Measurements from ENCODE around the gene UBQLN3.

The UBQLN3 gene

GRCh38 chr11:5516599-5516998 is 6.8 kb upstream of the UBQLN3 start, which contains the start of gene UBQLNL:
Gene UBQLNL (minus strand): TSS chr11:5516699. CDS start chr11:5516441, 258 bp downstream.
- TF ChIP-seq RAD21 (IDR thresholded peaks at IDR 0.05; ENCODE audit: low read depth) = no peak
- no peak for TF ChIP-seq TEAD4 (IDR thresholded peaks at IDR 0.05)
- TF ChIP-seq YY1 (IDR thresholded peaks at IDR 0.05; ENCODE audit: low read depth) = no peak

GRCh38 chr11:5514841-5515240 is 5.1 kb upstream of the UBQLN3 start:
- TF ChIP-seq REST (IDR thresholded peaks at IDR 0.05; ENCODE audit: low read depth) (no peak), EGR1 (IDR thresholded peaks at IDR 0.05) (no peak), FOXM1 (IDR thresholded peaks at IDR 0.05; ENCODE audit: borderline replicate concordance, low read depth) (no peak), TEAD4 (IDR thresholded peaks at IDR 0.05) (no peak), TCF12 (IDR thresholded peaks at IDR 0.05; ENCODE audit: low read depth) (no peak), TAF1 (IDR thresholded peaks at IDR 0.05; ENCODE audit: low read depth) (no peak), EP300 (IDR thresholded peaks at IDR 0.05; ENCODE audit: borderline replicate concordance) (no peak), CREB1 (IDR thresholded peaks at IDR 0.05; ENCODE audit: low read depth) (no peak), USF1 (IDR thresholded peaks at IDR 0.05) (no peak), RAD21 (IDR thresholded peaks at IDR 0.05; ENCODE audit: low read depth) (no peak), YY1 (IDR thresholded peaks at IDR 0.05; ENCODE audit: low read depth) (no peak), NFIC (IDR thresholded peaks at IDR 0.05) (no peak), CEBPB (IDR thresholded peaks at IDR 0.05) (no peak), ZBTB7A (IDR thresholded peaks at IDR 0.05; ENCODE audit: low read depth) (no peak), MAX (IDR thresholded peaks at IDR 0.05) (no peak)

- TF ChIP-seq TEAD4 (IDR thresholded peaks at IDR 0.05) = no peak
- no peak for TF ChIP-seq REST (IDR thresholded peaks at IDR 0.05; ENCODE audit: low read depth)
- no peak for TF ChIP-seq NFIC (IDR thresholded peaks at IDR 0.05)
- no peak for TF ChIP-seq TCF12 (IDR thresholded peaks at IDR 0.05; ENCODE audit: low read depth)
- TF ChIP-seq RAD21 (IDR thresholded peaks at IDR 0.05; ENCODE audit: low read depth) = no peak
- TF ChIP-seq EP300 (IDR thresholded peaks at IDR 0.05; ENCODE audit: borderline replicate concordance) = no peak
- TF ChIP-seq EGR1 (IDR thresholded peaks at IDR 0.05) = no peak
- TF ChIP-seq TAF1 (IDR thresholded peaks at IDR 0.05; ENCODE audit: low read depth) = no peak
- no peak for TF ChIP-seq YY1 (IDR thresholded peaks at IDR 0.05; ENCODE audit: low read depth)
- TF ChIP-seq ZBTB7A (IDR thresholded peaks at IDR 0.05; ENCODE audit: low read depth) = no peak
- TF ChIP-seq CEBPB (IDR thresholded peaks at IDR 0.05) = no peak
- TF ChIP-seq MAX (IDR thresholded peaks at IDR 0.05) = no peak
- no peak for TF ChIP-seq FOXM1 (IDR thresholded peaks at IDR 0.05; ENCODE audit: borderline replicate concordance, low read depth)
- TF ChIP-seq USF1 (IDR thresholded peaks at IDR 0.05) = no peak
These were observed 1.2 kb downstream of the UBQLN3 start for GRCh38 chr11:5508605-5509004.

- TF ChIP-seq EGR1 (IDR thresholded peaks at IDR 0.05) (no peak), TAF1 (IDR thresholded peaks at IDR 0.05; ENCODE audit: low read depth) (no peak), TCF12 (IDR thresholded peaks at IDR 0.05; ENCODE audit: low read depth) (no peak), FOXM1 (IDR thresholded peaks at IDR 0.05; ENCODE audit: borderline replicate concordance, low read depth) (no peak), EP300 (IDR thresholded peaks at IDR 0.05; ENCODE audit: borderline replicate concordance) (no peak)
These were observed 1.8 kb downstream of the UBQLN3 start for GRCh38 chr11:5507933-5508305.

GRCh38 chr11:5507177-5507932 is 2.4 kb downstream of the UBQLN3 start:
- TF ChIP-seq NFIC (IDR thresholded peaks at IDR 0.05) (no peak), EGR1 (IDR thresholded peaks at IDR 0.05) (no peak), TAF1 (IDR thresholded peaks at IDR 0.05; ENCODE audit: low read depth) (no peak), FOXM1 (IDR thresholded peaks at IDR 0.05; ENCODE audit: borderline replicate concordance, low read depth) (no peak), CREB1 (IDR thresholded peaks at IDR 0.05; ENCODE audit: low read depth) (no peak), TCF12 (IDR thresholded peaks at IDR 0.05; ENCODE audit: low read depth) (no peak)

Data from Ishikawa (cell line).